ENCODE results near the gene FGGY. TPM values are rescaled to one million over a fixed set of nuclear protein-coding genes. Genes with fewer than 3 reads are reported as not detected.

The FGGY gene
- total and polyA plus RNA-seq, 2 donors (not counting 3 experiments of a cell fraction or from before 2014, with no cell fraction given) = 5.6 to 6.4 TPM

DNA sequence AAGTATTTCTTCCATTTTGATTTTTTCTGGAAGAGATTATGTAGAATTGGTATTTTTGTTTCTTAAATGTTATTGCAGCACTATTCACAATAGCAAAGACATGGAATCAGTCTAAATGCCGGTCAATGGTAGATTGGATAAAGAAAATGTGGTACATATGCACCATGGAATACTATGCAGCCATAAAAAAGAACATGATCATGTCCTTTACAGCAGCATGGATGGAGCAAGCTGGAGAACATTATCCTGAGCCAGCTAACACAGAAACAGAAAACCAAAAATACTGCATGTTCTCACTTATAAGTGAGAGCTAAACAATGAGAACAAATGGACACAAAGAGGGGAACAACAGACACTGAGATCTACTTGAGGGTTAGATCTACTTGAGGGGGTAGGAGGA is 5.4 kb downstream of the FGGY start:
- Histone ChIP-seq H3K4me1 (ENCODE audit: control insufficient read depth, extremely low read depth, insufficient read depth, low read length) (peaks cover 3% of the 10 kb centered on the region), H3K27me3 (ENCODE audit: control insufficient read depth in 2 of 2, insufficient read depth in 2 of 2, low read length in 2 of 2) (no peaks in the 10 kb centered on the region), H3K36me3 (ENCODE audit: control insufficient read depth in 2 of 2, extremely low read depth in 1 of 2, insufficient read depth in 2 of 2, low read length in 2 of 2) (no peaks in the 10 kb centered on the region), H3K9me3 (replicated peaks; ENCODE audit: control insufficient read depth, insufficient read depth, low read length) (no peaks in the 10 kb centered on the region), H3K27ac (ENCODE audit: insufficient read depth, low read depth, low read length) (no peak overlapping the region), H3K79me2 (ENCODE audit: control insufficient read depth, insufficient read depth, low read length) (no peaks in the 10 kb centered on the region), H3K4me2 (ENCODE audit: insufficient read depth, low read length) (no peak overlapping the region), H3K9ac (replicated peaks; ENCODE audit: extremely low read depth, insufficient read depth, low read length) (no peak overlapping the region), H3K9me1 (replicated peaks; ENCODE audit: control insufficient read depth, extremely low read depth, insufficient read depth, low read length) (no peaks in the 10 kb centered on the region), H3K4me3 (replicated peaks in 1 of 3; ENCODE audit: insufficient read depth in 1 of 3, low read depth in 1 of 3, low read length in 3 of 3) (no peak overlapping the region), H2AFZ (ENCODE audit: low read depth, low read length) (no peak overlapping the region), H4K20me1 (replicated peaks; ENCODE audit: control insufficient read depth, extremely low read depth, insufficient read depth, low read length) (no peaks in the 10 kb centered on the region)
- CTCF ChIA-PET = interaction anchor here (0.7 to 1.3 kb wide), 2 partner anchors 10 to 359 kb away, joined by 3 to 6 read pairs; no protein-coding TSS in a partner anchor
- DNase-seq (ENCODE audit: low read depth, low spot score) (no peak), FAIRE-seq (no peak)
- dilution Hi-C loops (cut with MboI; ENCODE audit: extremely low pct_ligation_motif_present, low sequenced_read_pairs) = no loop called here
- BruUV-seq (replicated peaks) = no TSS peak
- POLR2A ChIA-PET = interaction anchor here (0.7 kb wide), 1 partner anchor 488 kb away, joined by 4 read pairs; no protein-coding TSS in a partner anchor
- intact Hi-C loops (cut with micrococcal nuclease) = no loop called here
- TF ChIP-seq FOS (IDR thresholded peaks at IDR 0.05; ENCODE audit: borderline replicate concordance, insufficient read depth, low read length) = no peak
- TF ChIP-seq EZH2 (IDR thresholded peaks at IDR 0.05; ENCODE audit: borderline replicate concordance, low read depth, low read length, severe bottlenecking) = no peak

DNA sequence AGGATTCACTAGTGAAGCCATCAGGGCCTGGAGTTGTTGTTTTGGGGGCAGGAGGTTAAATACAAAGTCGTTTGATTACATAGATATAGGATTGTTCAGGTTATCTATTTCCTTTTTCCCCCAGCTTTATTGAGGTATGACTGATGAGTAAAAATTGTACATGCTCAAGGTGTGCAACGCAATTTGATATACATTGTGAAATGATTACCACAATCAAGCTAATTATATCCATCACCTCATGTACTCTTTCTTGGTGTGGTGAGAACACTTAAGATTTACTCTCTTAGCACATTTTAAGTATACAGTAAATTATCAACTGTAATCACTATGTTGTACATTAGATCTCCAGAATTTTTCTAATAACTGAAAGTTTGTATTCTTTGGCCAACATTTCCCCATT is 6.0 kb downstream of the FGGY start:
- H3K79me2 ChIP-seq (ENCODE audit: control insufficient read depth, insufficient read depth, low read length) = no peaks in the 10 kb centered on the region
- H2AFZ ChIP-seq (ENCODE audit: low read depth, low read length) = no peak overlapping the region
- intact Hi-C loops (cut with micrococcal nuclease) (no loop called here), dilution Hi-C loops (cut with MboI; ENCODE audit: extremely low pct_ligation_motif_present, low sequenced_read_pairs) (no loop called here)
- TF ChIP-seq, protein P1, sequence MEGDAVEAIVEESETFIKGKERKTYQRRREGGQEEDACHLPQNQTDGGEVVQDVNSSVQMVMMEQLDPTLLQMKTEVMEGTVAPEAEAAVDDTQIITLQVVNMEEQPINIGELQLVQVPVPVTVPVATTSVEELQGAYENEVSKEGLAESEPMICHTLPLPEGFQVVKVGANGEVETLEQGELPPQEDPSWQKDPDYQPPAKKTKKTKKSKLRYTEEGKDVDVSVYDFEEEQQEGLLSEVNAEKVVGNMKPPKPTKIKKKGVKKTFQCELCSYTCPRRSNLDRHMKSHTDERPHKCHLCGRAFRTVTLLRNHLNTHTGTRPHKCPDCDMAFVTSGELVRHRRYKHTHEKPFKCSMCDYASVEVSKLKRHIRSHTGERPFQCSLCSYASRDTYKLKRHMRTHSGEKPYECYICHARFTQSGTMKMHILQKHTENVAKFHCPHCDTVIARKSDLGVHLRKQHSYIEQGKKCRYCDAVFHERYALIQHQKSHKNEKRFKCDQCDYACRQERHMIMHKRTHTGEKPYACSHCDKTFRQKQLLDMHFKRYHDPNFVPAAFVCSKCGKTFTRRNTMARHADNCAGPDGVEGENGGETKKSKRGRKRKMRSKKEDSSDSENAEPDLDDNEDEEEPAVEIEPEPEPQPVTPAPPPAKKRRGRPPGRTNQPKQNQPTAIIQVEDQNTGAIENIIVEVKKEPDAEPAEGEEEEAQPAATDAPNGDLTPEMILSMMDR (IDR thresholded peaks at IDR 0.05; ENCODE audit: extremely low read depth in 1 of 2, insufficient read depth in 1 of 2, low read depth in 1 of 2, low read length in 2 of 2) = no peak
- TF ChIP-seq EZH2 (IDR thresholded peaks at IDR 0.05; ENCODE audit: borderline replicate concordance, low read depth, low read length, severe bottlenecking) (no peak), POLR2A (IDR thresholded peaks at IDR 0.05; ENCODE audit: low read depth, low read length) (no peak), JUN (IDR thresholded peaks at IDR 0.05; ENCODE audit: borderline replicate concordance, insufficient read depth, insufficient read length, low read depth) (no peak), MYC (IDR thresholded peaks at IDR 0.05; ENCODE audit: low read depth, low read length) (no peak), GATA2 (IDR thresholded peaks at IDR 0.05; ENCODE audit: insufficient read depth, insufficient read length, low read depth, low read length) (no peak), FOS (IDR thresholded peaks at IDR 0.05; ENCODE audit: borderline replicate concordance, insufficient read depth, low read length) (no peak), POLR2AphosphoS5 (IDR thresholded peaks at IDR 0.05; ENCODE audit: insufficient read depth, low read depth, low read length) (no peak)
- TF ChIP-seq, protein P2, sequence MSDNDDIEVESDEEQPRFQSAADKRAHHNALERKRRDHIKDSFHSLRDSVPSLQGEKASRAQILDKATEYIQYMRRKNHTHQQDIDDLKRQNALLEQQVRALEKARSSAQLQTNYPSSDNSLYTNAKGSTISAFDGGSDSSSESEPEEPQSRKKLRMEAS (IDR thresholded peaks at IDR 0.05; ENCODE audit: insufficient read depth, insufficient read length) = no peak
- no peaks in the 10 kb centered on the region for H3K27me3 ChIP-seq (ENCODE audit: control insufficient read depth in 2 of 2, insufficient read depth in 2 of 2, low read length in 2 of 2)
- H3K9me1 ChIP-seq (replicated peaks; ENCODE audit: control insufficient read depth, extremely low read depth, insufficient read depth, low read length) = no peaks in the 10 kb centered on the region
- no peak overlapping the region for H3K27ac ChIP-seq (ENCODE audit: insufficient read depth, low read depth, low read length)
- H3K4me2 ChIP-seq (ENCODE audit: insufficient read depth, low read length) = no peak overlapping the region
- H3K36me3 ChIP-seq (ENCODE audit: control insufficient read depth in 2 of 2, extremely low read depth in 1 of 2, insufficient read depth in 2 of 2, low read length in 2 of 2) = no peaks in the 10 kb centered on the region
- H3K9me3 ChIP-seq (replicated peaks; ENCODE audit: control insufficient read depth, insufficient read depth, low read length) = no peaks in the 10 kb centered on the region
- no peak overlapping the region for H3K4me3 ChIP-seq (replicated peaks in 1 of 3; ENCODE audit: insufficient read depth in 1 of 3, low read depth in 1 of 3, low read length in 3 of 3)
- DNase-seq (ENCODE audit: low read depth, low spot score) (no peak), FAIRE-seq (no peak)
- BruUV-seq (replicated peaks) = no TSS peak
- H3K4me1 ChIP-seq (ENCODE audit: control insufficient read depth, extremely low read depth, insufficient read depth, low read length) = no peaks in the 10 kb centered on the region
- no peaks in the 10 kb centered on the region for H4K20me1 ChIP-seq (replicated peaks; ENCODE audit: control insufficient read depth, extremely low read depth, insufficient read depth, low read length)
- CTCF ChIA-PET = no interaction called here
- POLR2A ChIA-PET = no interaction called here
- H3K9ac ChIP-seq (replicated peaks; ENCODE audit: extremely low read depth, insufficient read depth, low read length) = no peak overlapping the region

All from endothelial cell of umbilical vein (primary cell).